ENCODE data around the gene DHDH. TPM values are rescaled to one million over a fixed set of nuclear protein-coding genes. Genes with fewer than 3 reads are reported as not detected.

Gene DHDH
- total and polyA plus RNA-seq, 2 of the 13 experiments (the other 11 are each of a cell fraction or from before 2014, with no cell fraction given) = 0.13 to 0.91 TPM

GRCh38 chr19:48965040-48965805 is 31.7 kb downstream of the DHDH start, which contains the start of gene FTL (continued):
- TF ChIP-seq ZNF337 (CRISPR knock-in tag; IDR thresholded peaks at IDR 0.05; ENCODE audit: borderline replicate concordance, low read depth) = peak; percentile 93
- TF ChIP-seq MZF1 (CRISPR knock-in tag; IDR thresholded peaks at IDR 0.05; ENCODE audit: borderline replicate concordance) = peak; percentile 69; the same call in 1 of the 2 replicates
- peak; percentile 87; the same call in 1 of the 2 replicates for TF ChIP-seq ZNF253 (CRISPR knock-in tag; IDR thresholded peaks at IDR 0.05; ENCODE audit: borderline replicate concordance)
- peak; percentile 72; the same call in 1 of the 2 replicates for TF ChIP-seq NR1H2 (CRISPR knock-in tag; IDR thresholded peaks at IDR 0.05; ENCODE audit: borderline replicate concordance, low read depth)
- peak; percentile 97 for TF ChIP-seq BRCA1 (CRISPR knock-in tag; IDR thresholded peaks at IDR 0.05)
- no peak for TF ChIP-seq CERS6 (CRISPR knock-in tag; IDR thresholded peaks at IDR 0.05)
- no peak for TF ChIP-seq SETDB1 (CRISPR knock-in tag; IDR thresholded peaks at IDR 0.05; ENCODE audit: borderline replicate concordance)
- TF ChIP-seq ZSCAN29 (CRISPR knock-in tag; conservative IDR thresholded peaks at IDR 0.05) = 0 out of 2 replicates have a peak, but pooled peaks have one; percentile 66
- peak; percentile 75; the same call in 1 of the 2 replicates for TF ChIP-seq ZNF784 (CRISPR knock-in tag; IDR thresholded peaks at IDR 0.05; ENCODE audit: borderline replicate concordance)
- TF ChIP-seq ZSCAN5A (CRISPR knock-in tag; IDR thresholded peaks at IDR 0.05; ENCODE audit: borderline replicate concordance) = peak; percentile 44; the same call in 1 of the 2 replicates
- TF ChIP-seq ZNF691 (CRISPR knock-in tag; IDR thresholded peaks at IDR 0.05; ENCODE audit: borderline replicate concordance, low read depth) = peak; percentile 50; the same call in 1 of the 2 replicates
- no peak for TF ChIP-seq ZNF616 (CRISPR knock-in tag; IDR thresholded peaks at IDR 0.05; ENCODE audit: low read depth)
- peak; percentile 75; the same call in 1 of the 2 replicates for TF ChIP-seq ZNF749 (CRISPR knock-in tag; IDR thresholded peaks at IDR 0.05; ENCODE audit: borderline replicate concordance)
- peak; percentile 40; the same call in 1 of the 2 replicates for TF ChIP-seq ZNF629 (CRISPR knock-in tag; conservative IDR thresholded peaks at IDR 0.05)
- peak; percentile 67; the same call in 1 of the 2 replicates for TF ChIP-seq ZNF12 (CRISPR knock-in tag; IDR thresholded peaks at IDR 0.05)
- TF ChIP-seq ZNF614 (CRISPR knock-in tag; IDR thresholded peaks at IDR 0.05; ENCODE audit: borderline replicate concordance) = peak; percentile 88; the same call in 1 of the 2 replicates
- TF ChIP-seq SNAI1 (CRISPR knock-in tag; IDR thresholded peaks at IDR 0.05; ENCODE audit: borderline replicate concordance) = 0 out of 2 replicates have a peak, but pooled peaks have one; percentile 22
- 0 out of 2 replicates have a peak, but pooled peaks have one; percentile 64 for TF ChIP-seq NFIB (CRISPR knock-in tag; IDR thresholded peaks at IDR 0.05; ENCODE audit: borderline replicate concordance)
- TF ChIP-seq MLLT10 (CRISPR knock-in tag; IDR thresholded peaks at IDR 0.05) = peak; percentile 86; the same call in 1 of the 2 replicates
